SK-N-SH (cell line): Measurements from ENCODE around the gene CCDC187. TPM values are rescaled to one million over a fixed set of nuclear protein-coding genes. Genes with fewer than 3 reads are reported as not detected.

Experiments used
- CTCF ChIA-PET: fragments of 300-600, 350-600 bp; formaldehyde crosslinking; extraction: SDS; loops from one replicate; lab custom pipeline; 2021; lab: Yijun Ruan, JAX
- POLR2A ChIA-PET: fragments of 350-600 bp; sonication (Branson Sonifier 250); formaldehyde crosslinking; extraction: SDS; loops from one replicate; lab custom pipeline; 2020; ENCODE audit warnings: antibody characterized with exemption, inconsistent platforms; lab: Yijun Ruan, JAX
- DNase-seq: peaks from one replicate; pipeline ENCODE4 v3.0.0; 2012
- H2AFZ ChIP-seq: fragments of 200-600 bp; sonication (generic); 2 replicates; pipeline ENCODE4 v1.8.1; 2016; ENCODE audit warnings: antibody characterized with exemption, mild to moderate bottlenecking, low read depth
- H3F3A ChIP-seq: fragments of 200-600 bp; sonication (generic); replicated peaks from 2 replicates; pipeline ENCODE3; 2016; ENCODE audit warnings: antibody characterized with exemption, mild to moderate bottlenecking; ENCODE audit not compliant: insufficient read depth
- H3K27ac ChIP-seq, 2 experiments: fragments of 200-500 bp in 1 of 2; fragments of 200-600 bp in 1 of 2; sonication (Bioruptor generic) in 1 of 2; sonication (generic), shearing (Covaris generic) in 1 of 2; 2 replicates each; pipeline versions ENCODE4 v1.5.1 to v1.6.1; 2014 to 2016; ENCODE audit warnings: low read depth in 2 of 2, inconsistent platforms in 1 of 2, low read length in 1 of 2, mild to moderate bottlenecking in 1 of 2, mixed read lengths in 1 of 2
- H3K27me3 ChIP-seq: fragments of 200-600 bp; sonication (generic), shearing (Covaris generic); 2 replicates; pipeline ENCODE4 v1.6.1; 2016; ENCODE audit warnings: mixed run types; ENCODE audit not compliant: insufficient read depth
- H3K36me3 ChIP-seq, 2 experiments: fragments of 200-500 bp in 1 of 2; fragments of 200-600 bp in 1 of 2; sonication (Bioruptor generic) in 1 of 2; sonication (generic) in 1 of 2; replicated peaks in 1 of 2; 2 replicates each; pipeline versions ENCODE3 to v1.5.1; 2014 to 2016; ENCODE audit warnings: low read length in 1 of 2, mild to moderate bottlenecking in 1 of 2; ENCODE audit not compliant: insufficient read depth in 2 of 2, control insufficient read depth in 1 of 2
- H3K4me1 ChIP-seq, 2 experiments: fragments of 200-500 bp in 1 of 2; fragments of 200-600 bp in 1 of 2; sonication (Bioruptor generic) in 1 of 2; sonication (generic), shearing (Covaris generic) in 1 of 2; 2 replicates each; pipeline versions ENCODE4 v1.5.1 to v1.6.1; 2014 to 2016; ENCODE audit warnings: low read depth in 1 of 2, low read length in 1 of 2, mixed run types in 1 of 2; ENCODE audit not compliant: insufficient read depth in 2 of 2, control insufficient read depth in 1 of 2
- H3K4me2 ChIP-seq: fragments of 200-600 bp; sonication (generic), shearing (Covaris generic); 2 replicates; pipeline ENCODE4 v1.6.1; 2017; ENCODE audit warnings: mixed run types
- H3K4me3 ChIP-seq, 2 experiments: fragments of 200-500 bp in 1 of 2; fragments of 200-600 bp in 1 of 2; sonication (Bioruptor generic) in 1 of 2; sonication (generic), shearing (Covaris generic) in 1 of 2; 2 replicates each; pipeline versions ENCODE4 v1.5.1 to v1.8.1; 2014 to 2016; ENCODE audit warnings: low read depth in 2 of 2, inconsistent platforms in 1 of 2, low read length in 1 of 2, mild to moderate bottlenecking in 1 of 2, mixed read lengths in 1 of 2, moderate library complexity in 1 of 2
- H3K79me2 ChIP-seq: fragments of 200-600 bp; sonication (generic); 2 replicates; pipeline ENCODE4 v1.8.1; 2017; ENCODE audit warnings: mild to moderate bottlenecking; ENCODE audit not compliant: insufficient read depth
- H3K9ac ChIP-seq: fragments of 200-600 bp; sonication (generic); 2 replicates; pipeline ENCODE4 v1.6.1; 2017; ENCODE audit warnings: mixed run types
- H3K9me2 ChIP-seq: fragments of 200-600 bp; sonication (generic); 2 replicates; pipeline ENCODE4 v1.6.1; 2017; ENCODE audit warnings: mixed run types
- H3K9me3 ChIP-seq: fragments of 200-600 bp; sonication (generic); 2 replicates; pipeline ENCODE4 v1.6.1; 2017; ENCODE audit warnings: mixed run types, mild to moderate bottlenecking, moderate library complexity
- H4K20me1 ChIP-seq: fragments of 200-600 bp; sonication (generic); 2 replicates; pipeline ENCODE4 v1.6.1; 2017; ENCODE audit warnings: mild to moderate bottlenecking, mixed run types; ENCODE audit not compliant: insufficient read depth
- ELF1 ChIP-seq: IDR thresholded peaks from 2 replicates; pipeline ENCODE4 v1.4.0; 2012
- FOXJ3 ChIP-seq: sonication (generic); formaldehyde crosslinking; IDR thresholded peaks from 2 replicates; pipeline ENCODE4 v1.5.1; 2020; ENCODE audit warnings: mild to moderate bottlenecking, missing genetic modification reagents
- GABPA ChIP-seq: IDR thresholded peaks from 2 replicates; pipeline ENCODE4 v1.4.0; 2012; ENCODE audit warnings: low read depth, mild to moderate bottlenecking
- GATA2 ChIP-seq: sonication (generic); formaldehyde crosslinking; IDR thresholded peaks from 2 replicates; pipeline ENCODE4 v1.5.0; 2020; ENCODE audit warnings: mild to moderate bottlenecking, missing genetic modification reagents
- MEF2A ChIP-seq: IDR thresholded peaks from 2 replicates; pipeline ENCODE4 v1.4.0; 2012; ENCODE audit warnings: low read depth, borderline replicate concordance
- MXI1 ChIP-seq: IDR thresholded peaks from 2 replicates; pipeline ENCODE4 v1.6.1; 2012; ENCODE audit warnings: mild to moderate bottlenecking, low read depth, low read length, improper control_type of control experiment
- NFIC ChIP-seq: IDR thresholded peaks from 2 replicates; pipeline ENCODE4 v1.4.0; 2012; ENCODE audit warnings: borderline replicate concordance
- POLR2AphosphoS5 ChIP-seq: IDR thresholded peaks from 2 replicates; pipeline ENCODE4 v1.6.1; 2012; ENCODE audit warnings: low read depth, low read length
- RAD21 ChIP-seq: IDR thresholded peaks from 2 replicates; pipeline ENCODE4 v1.6.1; 2012; ENCODE audit warnings: mild to moderate bottlenecking, low read length
- RCOR1 ChIP-seq: fragments of 150-350 bp; IDR thresholded peaks from 2 replicates; pipeline ENCODE4 v1.6.1; 2017; ENCODE audit warnings: antibody characterized with exemption, low read length
- RFX5 ChIP-seq: IDR thresholded peaks from 2 replicates; pipeline ENCODE4 v1.6.1; 2012; ENCODE audit warnings: mild to moderate bottlenecking, improper control_type of control experiment, low read length
- RXRA ChIP-seq: IDR thresholded peaks from 2 replicates; pipeline ENCODE4 v1.4.0; 2012; ENCODE audit warnings: low read depth, mild to moderate bottlenecking, borderline replicate concordance
- WGBS: methylation state at CpG from one replicate; pipeline ENCODE4 v1.1.6; 2017; ENCODE audit warnings: low lambda C conversion rate; 5-methylcytosine and 5-hydroxymethylcytosine counted together
- polyA plus RNA-seq, 3 experiments: library from polyadenylated mRNA; depleted of rRNA; stranded (reverse); fragments of >200 nt; gene quantifications; 2 replicates each; pipeline ENCODE4 v1.2.3, GENCODE V29; 2012
- TF ChIP-seq, protein P1 (sequence below): IDR thresholded peaks from 2 replicates; pipeline ENCODE4 v1.4.0; 2012; ENCODE audit warnings: low read depth
- TF ChIP-seq, protein P2 (sequence below): fragments of 150-350 bp; IDR thresholded peaks from 2 replicates; pipeline ENCODE4 v1.6.1; 2016; ENCODE audit warnings: mild to moderate bottlenecking, low read depth, low read length
- TF ChIP-seq, protein P3 (sequence below): fragments of 200-600 bp; sonication (generic); IDR thresholded peaks from 2 replicates; pipeline ENCODE4 v1.6.1; 2017; ENCODE audit warnings: antibody characterized with exemption, mild to moderate bottlenecking, moderate library complexity
- TF ChIP-seq, protein P4 (sequence below): IDR thresholded peaks from 2 replicates; pipeline ENCODE4 v1.4.0; 2012; ENCODE audit warnings: low read depth, borderline replicate concordance
- TF ChIP-seq, protein P5 (sequence below): fragments of 150-350 bp; IDR thresholded peaks from 2 replicates; pipeline ENCODE4 v1.6.1; 2017; ENCODE audit warnings: antibody characterized with exemption, low read length, low read depth, borderline replicate concordance

Gene CCDC187
- polyA plus RNA-seq, 1 of the 3 experiments (the other 2 are of a cell fraction), result not detected

DNA sequence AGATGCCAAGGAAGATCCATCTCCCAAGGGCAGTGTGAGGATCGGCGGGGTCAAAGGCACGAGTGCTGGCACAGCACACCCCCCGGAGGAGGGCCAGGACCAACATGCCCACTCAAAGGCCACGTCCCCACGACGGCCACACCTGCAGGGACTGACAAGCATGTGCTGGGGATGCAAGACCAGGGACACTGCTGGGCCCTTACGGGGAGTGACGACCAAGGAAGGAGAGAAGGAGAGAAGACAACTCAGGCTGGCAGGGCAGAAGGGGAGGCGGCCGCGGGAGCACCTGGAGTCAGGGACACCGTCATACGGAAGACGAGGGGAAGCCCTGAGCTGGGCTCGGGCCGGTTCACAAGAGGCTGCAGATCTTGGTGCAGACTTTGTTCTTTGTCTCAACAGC is 68.7 kb downstream of the CCDC187 start:
- POLR2A ChIA-PET, result interaction anchor here (0.8 kb wide), 1 partner anchor 19 kb away, joined by 3 read pairs; no protein-coding TSS in a partner anchor
- no peak for DNase-seq
- H4K20me1 ChIP-seq, result peaks cover 38% of the 10 kb centered on the region

More for the DNA sequence above, 68.7 kb downstream of the CCDC187 start:
- Histone ChIP-seq H3K79me2 (no peaks in the 10 kb centered on the region; the same call in 1 of the 2 replicates), H3K27me3 (no peaks in the 10 kb centered on the region), H3K4me3 (no peak overlapping the region), H3K9me2 (no peaks in the 10 kb centered on the region), H3K4me1 (peaks cover 0 to 6% of the 10 kb centered on the region in 2 experiments; a peak in 1 of 4 replicates), H3K9me3 (no peaks in the 10 kb centered on the region), H2AFZ (no peak overlapping the region), H3K4me2 (no peak overlapping the region), H3K27ac (no peak overlapping the region), H3K36me3 (peaks cover 0 to 28% of the 10 kb centered on the region in 2 experiments), H3K9ac (no peak overlapping the region), H3F3A (no peaks in the 10 kb centered on the region)
- CTCF ChIA-PET, result interaction anchor here (1.0 to 3.5 kb wide), 6 partner anchors 9 to 268 kb away, joined by 3 to 15 read pairs (median 4); no protein-coding TSS in a partner anchor
- 97% methylated on average over 17 of the region's 17 CpGs for WGBS
- no peak for TF ChIP-seq RXRA
- TF ChIP-seq MXI1, result no peak
- TF ChIP-seq GATA2, result no peak
- TF ChIP-seq NFIC, result no peak
- no peak for TF ChIP-seq FOXJ3 (CRISPR knock-in tag)
- no peak for TF ChIP-seq POLR2AphosphoS5
- no peak for TF ChIP-seq GABPA
- TF ChIP-seq, protein P1, sequence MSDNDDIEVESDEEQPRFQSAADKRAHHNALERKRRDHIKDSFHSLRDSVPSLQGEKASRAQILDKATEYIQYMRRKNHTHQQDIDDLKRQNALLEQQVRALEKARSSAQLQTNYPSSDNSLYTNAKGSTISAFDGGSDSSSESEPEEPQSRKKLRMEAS, result no peak
- no peak for TF ChIP-seq RFX5
- TF ChIP-seq, protein P2, sequence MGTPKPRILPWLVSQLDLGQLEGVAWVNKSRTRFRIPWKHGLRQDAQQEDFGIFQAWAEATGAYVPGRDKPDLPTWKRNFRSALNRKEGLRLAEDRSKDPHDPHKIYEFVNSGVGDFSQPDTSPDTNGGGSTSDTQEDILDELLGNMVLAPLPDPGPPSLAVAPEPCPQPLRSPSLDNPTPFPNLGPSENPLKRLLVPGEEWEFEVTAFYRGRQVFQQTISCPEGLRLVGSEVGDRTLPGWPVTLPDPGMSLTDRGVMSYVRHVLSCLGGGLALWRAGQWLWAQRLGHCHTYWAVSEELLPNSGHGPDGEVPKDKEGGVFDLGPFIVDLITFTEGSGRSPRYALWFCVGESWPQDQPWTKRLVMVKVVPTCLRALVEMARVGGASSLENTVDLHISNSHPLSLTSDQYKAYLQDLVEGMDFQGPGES, result no peak
- TF ChIP-seq, protein P3, sequence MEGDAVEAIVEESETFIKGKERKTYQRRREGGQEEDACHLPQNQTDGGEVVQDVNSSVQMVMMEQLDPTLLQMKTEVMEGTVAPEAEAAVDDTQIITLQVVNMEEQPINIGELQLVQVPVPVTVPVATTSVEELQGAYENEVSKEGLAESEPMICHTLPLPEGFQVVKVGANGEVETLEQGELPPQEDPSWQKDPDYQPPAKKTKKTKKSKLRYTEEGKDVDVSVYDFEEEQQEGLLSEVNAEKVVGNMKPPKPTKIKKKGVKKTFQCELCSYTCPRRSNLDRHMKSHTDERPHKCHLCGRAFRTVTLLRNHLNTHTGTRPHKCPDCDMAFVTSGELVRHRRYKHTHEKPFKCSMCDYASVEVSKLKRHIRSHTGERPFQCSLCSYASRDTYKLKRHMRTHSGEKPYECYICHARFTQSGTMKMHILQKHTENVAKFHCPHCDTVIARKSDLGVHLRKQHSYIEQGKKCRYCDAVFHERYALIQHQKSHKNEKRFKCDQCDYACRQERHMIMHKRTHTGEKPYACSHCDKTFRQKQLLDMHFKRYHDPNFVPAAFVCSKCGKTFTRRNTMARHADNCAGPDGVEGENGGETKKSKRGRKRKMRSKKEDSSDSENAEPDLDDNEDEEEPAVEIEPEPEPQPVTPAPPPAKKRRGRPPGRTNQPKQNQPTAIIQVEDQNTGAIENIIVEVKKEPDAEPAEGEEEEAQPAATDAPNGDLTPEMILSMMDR, result no peak
- no peak for TF ChIP-seq RCOR1
- no peak for TF ChIP-seq MEF2A
- no peak for TF ChIP-seq RAD21
- TF ChIP-seq, protein P4, sequence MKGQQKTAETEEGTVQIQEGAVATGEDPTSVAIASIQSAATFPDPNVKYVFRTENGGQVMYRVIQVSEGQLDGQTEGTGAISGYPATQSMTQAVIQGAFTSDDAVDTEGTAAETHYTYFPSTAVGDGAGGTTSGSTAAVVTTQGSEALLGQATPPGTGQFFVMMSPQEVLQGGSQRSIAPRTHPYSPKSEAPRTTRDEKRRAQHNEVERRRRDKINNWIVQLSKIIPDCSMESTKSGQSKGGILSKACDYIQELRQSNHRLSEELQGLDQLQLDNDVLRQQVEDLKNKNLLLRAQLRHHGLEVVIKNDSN, result no peak
- no peak for TF ChIP-seq ELF1
- TF ChIP-seq, protein P5, sequence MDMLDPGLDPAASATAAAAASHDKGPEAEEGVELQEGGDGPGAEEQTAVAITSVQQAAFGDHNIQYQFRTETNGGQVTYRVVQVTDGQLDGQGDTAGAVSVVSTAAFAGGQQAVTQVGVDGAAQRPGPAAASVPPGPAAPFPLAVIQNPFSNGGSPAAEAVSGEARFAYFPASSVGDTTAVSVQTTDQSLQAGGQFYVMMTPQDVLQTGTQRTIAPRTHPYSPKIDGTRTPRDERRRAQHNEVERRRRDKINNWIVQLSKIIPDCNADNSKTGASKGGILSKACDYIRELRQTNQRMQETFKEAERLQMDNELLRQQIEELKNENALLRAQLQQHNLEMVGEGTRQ, result no peak
